ENCODE results near the gene TACC3. TPM values are rescaled to one million over a fixed set of nuclear protein-coding genes. Genes with fewer than 3 reads are reported as not detected.
A peak's percentile ranks its signal among the peaks of the same experiment; 100 is the strongest.

TACC3 gene
- total RNA-seq, 4 donors from 2014 or later = 5.9 to 175 (median 23.1) TPM

DNA sequence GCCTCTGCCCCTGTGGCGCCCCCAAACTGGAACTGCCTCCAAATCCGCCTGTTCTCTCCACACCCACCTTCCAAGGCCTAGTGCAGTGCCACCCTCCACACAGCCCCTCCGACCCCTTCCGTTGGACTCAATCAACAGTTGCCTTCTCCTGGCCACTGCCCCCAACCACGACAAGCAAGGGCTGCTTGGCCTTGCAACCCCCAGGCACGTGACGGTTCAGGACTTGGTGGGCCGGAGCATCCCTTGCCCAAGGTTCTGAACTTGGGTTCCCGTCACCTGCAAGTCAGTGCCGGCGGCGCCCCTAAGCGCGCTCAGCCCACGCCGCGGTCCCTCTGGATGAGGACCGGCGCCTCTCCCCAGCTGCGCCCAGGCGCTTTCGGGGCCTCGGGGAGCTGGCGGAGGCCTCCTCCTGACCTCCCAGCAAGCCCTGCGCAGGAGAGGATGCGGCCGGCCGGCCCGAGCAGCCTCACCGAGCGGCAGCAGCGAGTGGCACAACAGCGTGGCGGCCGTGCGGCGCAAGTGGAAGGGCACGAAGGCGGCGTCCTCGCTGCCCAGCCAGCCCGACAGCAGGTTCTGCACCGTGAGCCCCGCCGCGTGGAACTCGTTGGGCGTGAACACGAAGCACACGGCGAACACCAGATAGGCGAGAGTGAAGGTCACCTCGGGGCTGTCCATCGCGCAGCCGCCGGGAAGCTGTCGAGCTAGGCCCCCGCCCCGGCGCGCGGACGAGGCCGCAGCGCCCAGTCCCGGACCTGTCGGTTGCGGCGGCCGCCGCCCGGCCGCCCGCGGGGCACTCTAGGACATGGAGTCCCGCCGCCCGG lies 948 bp upstream of the TACC3 start:
- no peaks in the 10 kb centered on the region for H3K27me3 ChIP-seq
- peaks cover 0 to 9% (median 0%) of the 10 kb centered on the region in 4 donors for H3K36me3 ChIP-seq
- H3K4me3 ChIP-seq = peak overlapping the region; percentile 34 to 82 (median 80)
- in situ Hi-C loops (cut with MboI; ENCODE audit: low pct_ligation_motif_present in 1 of 4, low pct_unique_long_range_greater_than_20kb in 1 of 4, low sequenced_read_pairs in 3 of 4) (no loop called here), intact Hi-C loops (cut with DNase I; ENCODE audit: low total_unique reads) (no loop called here)
- 1% methylated on average over 55 of the region's 79 CpGs; no CpG with 5 or more reads in 1 of the 2 donors for whole genome bisulfite sequencing, 2 donors (ENCODE audit: low coverage in 1 of 2)
- no peaks in the 10 kb centered on the region for H3K9me3 ChIP-seq
- DNase-seq = peak; percentile 65
- peak overlapping the region; percentile 94 to 99 (median 98) for H3K27ac ChIP-seq
- peaks cover 12 to 40% (median 32%) of the 10 kb centered on the region in 4 donors for H3K4me1 ChIP-seq
- TF ChIP-seq POLR2A (IDR thresholded peaks at IDR 0.05) (peak; percentile 56), POLR2AphosphoS5 (IDR thresholded peaks at IDR 0.05) (peak; percentile 48 to 61 (median 50)), EP300 (IDR thresholded peaks at IDR 0.05; ENCODE audit: low read depth) (no peak), CTCF (IDR thresholded peaks at IDR 0.05) (peak in 1 of 5 experiments; percentile 9)

- 0 to 3% methylated on average over 1 to 37 of the region's 61 CpGs for WGBS, 2 donors (ENCODE audit: low coverage in 1 of 2)
- Histone ChIP-seq H3K27ac (peak overlapping the region; percentile 94 to 99 (median 98)), H3K4me3 (peak overlapping the region; percentile 24 to 82 (median 80)), H3K4me1 (peaks cover 12 to 44% (median 33%) of the 10 kb centered on the region in 4 donors), H3K27me3 (no peaks in the 10 kb centered on the region), H3K9me3 (no peaks in the 10 kb centered on the region), H3K36me3 (peaks cover 0 to 9% (median 0%) of the 10 kb centered on the region in 4 donors)
- no peak for DNase-seq
- in situ Hi-C loops (cut with MboI; ENCODE audit: low pct_ligation_motif_present in 1 of 4, low pct_unique_long_range_greater_than_20kb in 1 of 4, low sequenced_read_pairs in 3 of 4) (no loop called here), intact Hi-C loops (cut with DNase I; ENCODE audit: low total_unique reads) (no loop called here)
- TF ChIP-seq EP300 (IDR thresholded peaks at IDR 0.05; ENCODE audit: low read depth) = no peak
- TF ChIP-seq CTCF (IDR thresholded peaks at IDR 0.05) = no peak
- no peak for TF ChIP-seq POLR2A (IDR thresholded peaks at IDR 0.05)
- TF ChIP-seq POLR2AphosphoS5 (IDR thresholded peaks at IDR 0.05) = no peak
Measured at GRCh38 chr4:1721666-1722550, 587 bp downstream of the TACC3 start.

- H3K36me3 ChIP-seq = peaks cover 0 to 3% (median 0%) of the 10 kb centered on the region in 4 donors
- H3K27me3 ChIP-seq = no peaks in the 10 kb centered on the region
- peak overlapping the region; percentile 71 to 99 (median 98) for H3K27ac ChIP-seq
- DNase-seq = no peak
- H3K9me3 ChIP-seq = no peaks in the 10 kb centered on the region
- H3K4me1 ChIP-seq = peaks cover 12 to 49% (median 33%) of the 10 kb centered on the region in 4 donors
- TF ChIP-seq POLR2A (IDR thresholded peaks at IDR 0.05) (no peak), EP300 (IDR thresholded peaks at IDR 0.05; ENCODE audit: low read depth) (no peak), POLR2AphosphoS5 (IDR thresholded peaks at IDR 0.05) (no peak), CTCF (IDR thresholded peaks at IDR 0.05) (no peak)
- peak overlapping the region in 2 of 4 donors; percentile 81 to 82 for H3K4me3 ChIP-seq
- 45 to 49% methylated on average over 4 to 18 of the region's 18 CpGs for WGBS, 2 donors (ENCODE audit: low coverage in 1 of 2)
- intact Hi-C loops (cut with DNase I; ENCODE audit: low total_unique reads) (no loop called here), in situ Hi-C loops (cut with MboI; ENCODE audit: low pct_ligation_motif_present in 1 of 4, low pct_unique_long_range_greater_than_20kb in 1 of 4, low sequenced_read_pairs in 3 of 4) (no loop called here)
Measured at GRCh38 chr4:1722551-1723118, 1.3 kb downstream of the TACC3 start.
